Measurements from ENCODE around the gene BMP5. TPM values are rescaled to one million over a fixed set of nuclear protein-coding genes. Genes with fewer than 3 reads are reported as not detected.

BMP5 gene
- total and polyA plus RNA-seq, 2 donors (not counting 3 experiments of a cell fraction or from before 2014, with no cell fraction given): not detected

DNA sequence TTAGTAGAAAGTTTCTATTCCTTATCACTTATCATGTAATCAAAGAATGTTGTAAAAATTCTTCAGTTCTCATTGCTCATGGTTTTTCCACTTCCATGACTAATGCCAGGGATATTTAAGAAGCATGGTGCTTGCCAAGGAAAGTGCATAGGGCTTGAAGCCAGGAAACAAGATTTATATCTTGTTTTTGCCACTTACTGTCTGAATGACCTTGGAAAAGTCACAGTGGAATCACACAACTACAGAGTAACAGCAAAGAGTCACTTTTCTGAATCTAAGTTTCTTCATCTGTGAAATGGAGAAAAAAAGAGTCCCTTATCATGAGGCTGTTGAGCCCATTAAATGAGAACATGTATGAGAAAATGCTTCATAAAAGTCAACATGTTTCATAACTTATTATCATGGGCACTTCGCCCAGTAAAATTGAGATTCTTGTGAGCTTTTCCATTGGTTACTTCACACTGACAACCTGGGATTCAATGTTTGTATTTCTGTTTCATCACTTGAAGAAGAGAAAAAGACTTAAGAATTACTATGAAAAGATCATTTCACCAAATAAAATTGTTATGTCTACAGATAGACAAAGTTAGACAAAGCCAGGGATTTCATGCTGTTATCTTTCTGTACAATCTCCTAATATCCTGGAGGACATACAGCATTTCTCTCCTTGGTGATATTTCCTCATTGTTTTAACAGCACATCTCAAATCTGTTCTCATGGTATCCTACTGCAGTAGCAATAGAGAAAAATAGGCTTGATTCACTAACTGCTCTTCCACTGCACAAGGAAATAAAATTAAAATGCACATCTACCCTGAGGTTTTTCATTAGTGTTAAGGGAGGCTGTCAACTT, 7.6 kb upstream of the BMP5 start:
- POLR2A ChIA-PET: no interaction called here
- intact Hi-C loops (cut with micrococcal nuclease): loop anchor here (2.0 kb wide), 1 partner anchor 606 kb away; no protein-coding TSS in a partner anchor

More for the DNA sequence above, 7.6 kb upstream of the BMP5 start:
- Histone ChIP-seq H3K9me3 (replicated peaks; ENCODE audit: control insufficient read depth, insufficient read depth, low read length) (no peaks in the 10 kb centered on the region), H3K4me1 (ENCODE audit: control insufficient read depth, extremely low read depth, insufficient read depth, low read length) (peaks cover 18% of the 10 kb centered on the region), H3K9ac (replicated peaks; ENCODE audit: extremely low read depth, insufficient read depth, low read length) (no peak overlapping the region), H3K4me2 (ENCODE audit: insufficient read depth, low read length) (peak overlapping the region; percentile 81), H4K20me1 (replicated peaks; ENCODE audit: control insufficient read depth, extremely low read depth, insufficient read depth, low read length) (no peaks in the 10 kb centered on the region), H3K36me3 (ENCODE audit: control insufficient read depth in 2 of 2, extremely low read depth in 1 of 2, insufficient read depth in 2 of 2, low read length in 2 of 2) (no peaks in the 10 kb centered on the region), H3K27me3 (ENCODE audit: control insufficient read depth in 2 of 2, insufficient read depth in 2 of 2, low read length in 2 of 2) (no peaks in the 10 kb centered on the region), H3K9me1 (replicated peaks; ENCODE audit: control insufficient read depth, extremely low read depth, insufficient read depth, low read length) (peaks cover 2% of the 10 kb centered on the region), H3K4me3 (replicated peaks in 1 of 3; ENCODE audit: insufficient read depth in 1 of 3, low read depth in 1 of 3, low read length in 3 of 3) (no peak overlapping the region), H2AFZ (ENCODE audit: low read depth, low read length) (peak overlapping the region; percentile 20), H3K27ac (ENCODE audit: insufficient read depth, low read depth, low read length) (peak overlapping the region; percentile 69), H3K79me2 (ENCODE audit: control insufficient read depth, insufficient read depth, low read length) (no peaks in the 10 kb centered on the region)
- TF ChIP-seq FOS (IDR thresholded peaks at IDR 0.05; ENCODE audit: borderline replicate concordance, insufficient read depth, low read length) (peak; percentile 62), MYC (IDR thresholded peaks at IDR 0.05; ENCODE audit: low read depth, low read length) (no peak), POLR2A (IDR thresholded peaks at IDR 0.05; ENCODE audit: low read depth, low read length) (no peak), EZH2 (IDR thresholded peaks at IDR 0.05; ENCODE audit: borderline replicate concordance, low read depth, low read length, severe bottlenecking) (no peak), POLR2AphosphoS5 (IDR thresholded peaks at IDR 0.05; ENCODE audit: insufficient read depth, low read depth, low read length) (peak; percentile 42), GATA2 (IDR thresholded peaks at IDR 0.05; ENCODE audit: insufficient read depth, insufficient read length, low read depth, low read length) (peak; percentile 95), JUN (IDR thresholded peaks at IDR 0.05; ENCODE audit: borderline replicate concordance, insufficient read depth, insufficient read length, low read depth) (peak; percentile 84)
- TF ChIP-seq, protein P1, sequence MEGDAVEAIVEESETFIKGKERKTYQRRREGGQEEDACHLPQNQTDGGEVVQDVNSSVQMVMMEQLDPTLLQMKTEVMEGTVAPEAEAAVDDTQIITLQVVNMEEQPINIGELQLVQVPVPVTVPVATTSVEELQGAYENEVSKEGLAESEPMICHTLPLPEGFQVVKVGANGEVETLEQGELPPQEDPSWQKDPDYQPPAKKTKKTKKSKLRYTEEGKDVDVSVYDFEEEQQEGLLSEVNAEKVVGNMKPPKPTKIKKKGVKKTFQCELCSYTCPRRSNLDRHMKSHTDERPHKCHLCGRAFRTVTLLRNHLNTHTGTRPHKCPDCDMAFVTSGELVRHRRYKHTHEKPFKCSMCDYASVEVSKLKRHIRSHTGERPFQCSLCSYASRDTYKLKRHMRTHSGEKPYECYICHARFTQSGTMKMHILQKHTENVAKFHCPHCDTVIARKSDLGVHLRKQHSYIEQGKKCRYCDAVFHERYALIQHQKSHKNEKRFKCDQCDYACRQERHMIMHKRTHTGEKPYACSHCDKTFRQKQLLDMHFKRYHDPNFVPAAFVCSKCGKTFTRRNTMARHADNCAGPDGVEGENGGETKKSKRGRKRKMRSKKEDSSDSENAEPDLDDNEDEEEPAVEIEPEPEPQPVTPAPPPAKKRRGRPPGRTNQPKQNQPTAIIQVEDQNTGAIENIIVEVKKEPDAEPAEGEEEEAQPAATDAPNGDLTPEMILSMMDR (IDR thresholded peaks at IDR 0.05; ENCODE audit: extremely low read depth in 1 of 2, insufficient read depth in 1 of 2, low read depth in 1 of 2, low read length in 2 of 2): no peak
- TF ChIP-seq, protein P2, sequence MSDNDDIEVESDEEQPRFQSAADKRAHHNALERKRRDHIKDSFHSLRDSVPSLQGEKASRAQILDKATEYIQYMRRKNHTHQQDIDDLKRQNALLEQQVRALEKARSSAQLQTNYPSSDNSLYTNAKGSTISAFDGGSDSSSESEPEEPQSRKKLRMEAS (IDR thresholded peaks at IDR 0.05; ENCODE audit: insufficient read depth, insufficient read length): no peak
- FAIRE-seq: peak; percentile 78
- CTCF ChIA-PET: interaction anchor here (0.6 to 5.9 kb wide), 5 partner anchors 10 to 607 kb away, joined by 3 to 68 read pairs (median 17); no protein-coding TSS in a partner anchor
- DNase-seq (ENCODE audit: low read depth, low spot score): peak; percentile 94
- BruUV-seq (replicated peaks): no TSS peak
- dilution Hi-C loops (cut with MboI; ENCODE audit: extremely low pct_ligation_motif_present, low sequenced_read_pairs): no loop called here

All from endothelial cell of umbilical vein (primary cell).